ENCODE measurements around the gene AATK. TPM values are rescaled to one million over a fixed set of nuclear protein-coding genes. Genes with fewer than 3 reads are reported as not detected.

The AATK gene
- total RNA-seq, 2 donors from 2014 or later: 3.3 to 4.6 TPM

DNA sequence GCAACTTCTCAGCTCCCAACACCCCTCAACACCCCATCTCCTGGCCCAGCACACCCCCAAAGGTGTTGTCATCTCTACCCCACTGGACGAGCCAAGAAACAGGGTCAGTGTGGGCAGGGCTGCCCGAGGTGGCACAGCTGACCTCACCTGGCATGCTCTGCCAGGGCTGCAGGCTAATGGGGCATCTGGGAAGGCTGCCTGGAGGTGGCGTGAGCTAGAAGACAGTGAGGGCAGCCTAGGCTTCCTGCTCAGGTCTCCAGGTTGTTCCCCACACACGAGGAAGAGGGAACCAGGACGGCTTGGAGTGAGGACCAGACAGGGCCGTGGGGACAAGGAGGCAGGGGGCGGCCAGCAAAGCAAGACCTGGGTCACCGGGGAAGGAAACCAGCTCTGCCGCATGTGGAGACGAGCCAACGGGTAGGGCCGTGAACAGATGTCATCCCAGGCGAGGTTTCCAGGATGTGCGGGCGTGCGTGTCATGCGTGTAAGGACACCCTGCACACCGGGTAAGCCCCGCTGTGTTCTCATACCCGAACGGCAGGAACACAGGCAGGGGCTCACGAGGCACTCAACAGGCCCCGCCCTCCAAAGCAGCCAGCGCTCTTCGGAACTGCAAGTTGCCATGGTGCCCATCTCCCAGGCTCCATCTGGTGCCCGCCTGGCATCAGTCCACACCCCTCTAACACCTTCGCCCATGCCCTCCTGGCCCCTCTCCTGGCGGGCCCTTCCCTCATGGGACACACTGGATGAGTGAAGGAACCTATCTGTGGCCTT, 30.3 kb downstream of the AATK start:
- no peak for DNase-seq (ENCODE audit: low spot score)
- intact Hi-C loops (cut with DNase I): no loop called here

DNA sequence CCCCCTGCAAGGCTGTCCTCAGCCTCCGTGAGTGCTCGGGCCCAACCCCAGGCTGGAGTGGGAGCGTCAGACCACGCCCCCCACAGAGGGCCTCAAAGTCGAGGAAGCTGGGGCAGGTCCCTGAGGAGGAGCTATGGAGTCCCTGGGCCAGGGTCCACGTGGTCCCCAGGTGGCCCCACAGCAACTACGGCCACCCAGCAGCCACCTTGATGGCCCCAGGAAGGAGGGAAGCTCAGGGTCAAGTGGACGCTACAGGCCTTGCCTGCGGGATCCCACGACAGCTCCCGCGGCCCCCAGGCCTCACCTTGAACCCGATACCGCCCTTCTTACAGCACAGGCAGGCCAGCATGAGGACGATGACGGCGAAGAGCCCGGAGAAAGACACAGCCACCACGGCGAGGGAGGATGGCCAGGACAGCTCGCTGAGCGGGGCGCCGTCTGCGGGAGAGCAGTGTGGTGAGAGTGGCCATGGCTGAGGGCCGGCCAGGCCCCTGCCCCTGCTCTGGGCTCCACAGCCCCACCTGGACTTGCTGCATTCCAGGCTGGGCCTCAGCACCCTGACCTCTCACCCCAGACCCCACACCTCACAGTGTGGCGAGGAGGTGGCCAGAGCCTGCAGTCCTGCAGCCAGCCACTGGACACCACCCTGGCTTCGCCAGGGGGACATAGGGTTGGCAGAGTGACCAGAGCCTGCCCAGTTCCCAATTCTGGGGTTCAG, 31.8 kb downstream of the AATK start:
- no peak for DNase-seq (ENCODE audit: low spot score)
- intact Hi-C loops (cut with DNase I): no loop called here

DNA sequence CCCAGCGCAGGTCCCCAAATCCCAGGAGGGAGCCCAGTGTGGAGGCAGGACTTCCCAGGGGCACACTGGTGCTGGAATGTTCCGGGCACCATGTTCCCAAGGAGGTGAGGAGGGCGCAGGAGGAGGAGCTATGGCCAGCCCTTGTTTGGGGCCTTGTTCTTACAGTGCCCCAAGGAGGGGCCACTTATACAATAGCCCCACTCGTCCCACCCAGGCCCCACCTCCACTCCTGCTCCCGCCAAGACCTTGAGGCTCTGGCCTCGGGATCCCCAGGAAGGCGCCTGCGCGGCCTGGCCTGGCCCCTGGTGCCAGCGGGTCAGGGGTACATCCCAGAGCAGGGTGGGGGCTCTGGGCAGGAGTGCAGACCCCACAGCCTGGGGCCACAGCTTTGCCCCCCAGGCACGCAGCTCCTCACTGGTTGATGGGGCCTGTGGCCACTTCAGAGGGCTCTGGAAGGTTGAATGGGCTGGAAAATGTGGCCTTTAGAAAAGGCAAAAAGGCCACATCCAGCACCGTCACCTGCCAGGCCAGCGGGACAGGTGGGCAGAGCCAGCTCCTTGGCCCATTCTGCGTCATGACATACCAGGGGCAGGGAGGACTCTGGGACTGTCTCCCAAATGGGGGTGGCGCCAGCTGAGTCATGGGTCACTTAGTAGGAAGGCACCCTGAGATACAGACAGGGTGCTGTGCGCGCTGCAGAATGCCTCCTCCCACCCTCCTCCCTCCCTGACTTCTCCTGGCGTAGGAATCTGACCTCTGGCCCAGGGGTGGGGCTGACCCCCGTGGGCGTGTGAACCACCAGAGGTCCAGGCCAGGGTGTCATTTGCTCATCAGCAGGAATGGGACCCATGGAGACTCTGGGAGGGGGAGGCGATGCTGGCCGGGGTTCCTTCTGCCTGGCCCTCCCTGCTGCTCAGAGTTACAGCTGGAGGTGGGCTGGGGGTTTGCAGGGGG, 33.0 kb downstream of the AATK start:
- intact Hi-C loops (cut with DNase I): no loop called here
- no peak for DNase-seq (ENCODE audit: low spot score)

DNA sequence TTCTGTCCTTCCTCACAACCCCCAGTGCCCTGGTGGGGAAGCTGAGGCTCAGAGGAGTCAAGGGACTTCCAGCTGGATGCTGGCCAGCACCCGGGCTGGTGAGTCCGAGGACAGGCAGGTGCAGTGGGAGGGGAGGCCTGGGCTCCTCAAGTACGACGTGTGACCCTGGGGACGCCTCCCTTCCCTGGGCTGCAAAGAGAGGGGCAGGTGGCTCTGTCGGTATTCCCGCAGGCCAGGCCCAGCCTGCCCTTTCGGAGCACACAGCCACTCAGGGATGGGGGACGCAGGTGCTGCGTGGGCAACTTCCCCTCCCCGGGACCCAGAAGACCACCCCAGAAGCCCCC, 33.9 kb downstream of the AATK start:
- DNase-seq (ENCODE audit: low spot score): no peak
- intact Hi-C loops (cut with DNase I): no loop called here

DNA sequence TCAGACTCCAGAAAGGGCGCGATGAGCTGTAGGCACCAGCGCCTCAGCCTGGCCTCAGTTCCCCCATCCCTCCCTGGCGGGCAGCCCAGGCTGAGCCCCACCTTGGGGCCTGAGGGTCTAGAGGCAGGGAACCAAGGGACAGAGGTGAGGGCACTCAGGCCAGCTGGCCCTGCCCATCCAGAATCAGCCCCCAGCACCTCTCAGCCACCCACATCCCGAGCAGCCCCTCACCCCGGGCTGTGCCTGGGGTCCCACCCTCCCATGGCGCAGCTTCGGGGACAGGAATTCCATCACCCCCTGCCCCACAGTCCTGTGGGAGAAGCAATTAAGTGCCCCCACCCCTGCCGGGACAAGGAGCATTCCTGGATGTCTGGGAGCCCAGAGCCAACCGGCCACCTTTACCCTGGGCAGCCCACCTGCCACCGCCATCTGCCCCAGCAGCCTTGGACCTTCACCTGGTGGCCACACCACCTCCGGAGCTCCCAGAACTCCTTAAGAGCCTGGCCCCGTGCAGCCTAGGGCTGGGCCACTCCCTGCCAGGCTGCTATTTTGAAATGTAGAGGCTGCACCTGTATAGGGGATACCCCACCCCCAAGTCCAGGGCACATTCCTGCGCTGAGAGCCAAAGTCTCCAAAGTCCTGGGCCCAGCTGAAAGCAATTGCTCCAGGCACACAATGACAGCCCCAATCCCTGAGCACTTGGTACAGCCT, 34.4 kb downstream of the AATK start:
- no peak for DNase-seq (ENCODE audit: low spot score)
- intact Hi-C loops (cut with DNase I): no loop called here

DNA sequence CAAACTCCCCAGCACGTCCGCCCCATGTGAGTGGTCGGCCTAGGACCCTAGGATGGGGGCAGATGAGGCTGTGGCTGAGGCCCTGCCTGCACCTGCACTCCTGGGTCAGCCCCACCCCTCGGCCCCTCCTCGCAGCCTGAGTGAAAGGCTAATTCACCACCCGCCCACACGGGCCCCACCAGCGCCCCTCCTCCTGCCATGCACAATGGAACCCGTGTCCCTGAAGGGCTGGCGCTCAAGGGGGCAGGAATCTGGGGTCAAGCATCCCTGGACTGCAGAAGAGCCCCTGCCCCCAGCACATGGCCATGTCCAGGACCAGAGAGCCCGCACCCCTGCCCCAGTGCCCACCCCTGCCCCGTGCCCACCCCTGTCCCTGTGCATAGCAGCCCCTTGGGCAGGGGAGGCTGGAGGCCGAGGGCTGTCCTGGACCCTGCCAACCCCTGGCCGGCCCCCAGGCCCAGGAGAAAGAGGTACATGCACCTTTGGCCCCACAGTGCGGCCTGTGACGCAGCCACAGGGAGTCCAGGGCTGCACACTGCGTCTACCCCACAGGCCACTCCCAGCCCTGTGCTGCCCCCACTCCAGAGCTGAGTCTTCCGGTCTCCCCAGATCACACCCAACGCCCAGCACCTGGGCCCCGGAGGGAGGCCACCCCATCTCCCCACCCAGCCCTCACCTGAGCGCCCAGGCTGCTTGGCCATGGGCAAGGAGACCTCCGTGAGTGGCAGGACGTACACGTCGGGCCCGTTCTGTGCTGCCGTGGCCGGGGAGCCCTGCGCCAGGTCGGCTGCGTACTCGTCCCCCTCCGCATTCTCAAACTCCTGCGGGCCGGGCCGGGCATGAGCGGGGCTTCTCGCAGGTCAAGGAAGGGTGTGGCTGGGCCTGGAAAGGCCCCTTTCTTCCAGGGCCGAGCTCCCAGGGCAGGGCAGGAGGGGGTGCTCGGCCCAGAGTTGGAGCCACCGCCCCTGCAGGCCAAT, 35.3 kb downstream of the AATK start:
- intact Hi-C loops (cut with DNase I): no loop called here
- no peak for DNase-seq (ENCODE audit: low spot score)

DNA sequence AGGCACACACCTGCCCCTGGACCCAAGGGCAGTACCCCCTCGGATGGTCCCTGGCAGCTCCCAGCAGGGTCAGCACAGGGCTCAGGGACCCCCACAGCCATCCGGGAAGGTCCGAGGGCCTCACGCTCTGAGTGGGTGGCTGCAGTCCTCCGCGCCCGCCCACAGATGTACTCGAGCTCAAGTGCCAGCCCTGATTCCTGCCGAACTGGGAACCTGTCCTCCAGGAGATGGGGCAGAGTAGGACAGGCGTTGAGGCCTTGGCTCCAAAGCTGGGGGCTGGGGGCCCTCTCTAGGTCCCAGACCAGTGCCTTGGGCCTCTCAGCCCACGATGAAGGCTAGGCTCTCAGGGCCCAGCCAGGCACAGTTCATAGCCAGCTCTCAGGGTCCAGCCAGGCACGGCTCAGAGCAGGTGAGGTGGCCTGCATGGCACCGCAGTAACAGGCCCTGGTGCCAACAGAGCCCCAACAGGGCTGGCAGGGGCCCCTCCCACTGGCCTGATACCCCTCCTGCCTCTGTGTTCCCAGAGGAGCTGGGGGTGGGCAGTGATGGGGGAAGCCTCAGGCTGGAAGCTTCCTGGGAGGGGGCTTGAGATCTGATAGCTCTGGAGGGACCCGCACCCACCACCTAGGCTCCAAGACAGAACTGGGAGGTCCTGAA, 36.2 kb downstream of the AATK start:
- no peak for DNase-seq (ENCODE audit: low spot score)
- intact Hi-C loops (cut with DNase I): no loop called here

DNA sequence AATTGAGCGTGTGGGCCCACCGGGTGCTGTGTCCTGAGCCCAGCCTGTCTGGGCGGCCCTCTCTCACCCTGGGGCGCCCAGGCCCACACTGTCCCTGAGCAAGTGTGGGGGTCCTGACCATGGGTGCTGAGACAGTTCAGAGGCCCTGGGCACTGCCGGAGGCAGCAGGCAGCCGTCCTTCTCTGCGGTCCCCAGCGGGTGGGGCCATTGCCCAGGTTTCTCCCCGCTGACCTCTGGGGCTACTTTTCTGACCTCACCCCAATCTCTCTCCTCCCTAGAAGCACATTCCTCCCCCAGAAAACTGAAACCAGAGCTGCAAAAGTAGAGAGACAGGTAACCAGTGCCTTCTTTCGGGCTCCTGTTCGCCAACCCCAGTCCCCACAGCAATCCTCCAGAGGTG, 36.7 kb downstream of the AATK start:
- no peak for DNase-seq (ENCODE audit: low spot score)
- intact Hi-C loops (cut with DNase I): no loop called here

DNA sequence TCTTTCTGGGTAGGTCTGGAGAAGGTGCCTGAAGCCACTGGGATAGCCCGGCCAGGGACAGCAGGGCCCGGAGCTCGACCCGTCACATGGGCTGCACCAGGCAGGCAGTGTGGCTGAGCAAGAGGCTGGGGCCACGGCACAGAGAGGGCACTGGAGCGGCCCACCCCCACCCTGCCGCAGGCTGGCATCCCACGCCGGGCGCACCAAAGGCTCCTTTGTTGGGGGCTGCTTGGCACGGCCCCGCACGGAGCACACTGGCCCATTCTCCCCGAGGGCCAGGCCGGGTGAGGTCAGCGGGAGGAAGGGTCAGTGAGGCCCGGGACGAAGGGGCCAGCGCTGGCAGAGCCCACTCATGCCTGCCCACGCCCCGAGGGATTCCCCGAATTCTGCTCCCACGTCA, 37.2 kb downstream of the AATK start:
- no peak for DNase-seq (ENCODE audit: low spot score)
- intact Hi-C loops (cut with DNase I): no loop called here

DNA sequence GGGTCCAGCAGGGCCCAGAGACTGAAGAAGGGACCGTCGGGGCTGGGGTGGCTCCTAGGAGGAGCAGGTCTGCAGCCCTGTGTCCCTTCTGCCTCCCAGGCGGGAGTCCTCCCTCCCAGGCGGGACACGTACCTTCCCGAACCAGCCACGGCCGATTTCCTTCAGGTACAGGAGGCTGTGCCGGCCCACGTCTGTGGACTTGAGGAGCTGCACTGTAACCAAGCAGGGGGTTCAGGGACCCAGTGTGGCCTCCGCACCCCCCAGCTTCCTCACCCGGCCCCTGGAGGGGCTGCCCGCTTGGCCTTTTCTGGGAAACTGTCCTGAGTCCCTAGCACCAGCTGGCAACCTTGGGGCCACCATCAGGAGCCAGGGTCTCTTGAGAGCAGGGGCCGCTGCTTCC, 37.7 kb downstream of the AATK start:
- no peak for DNase-seq (ENCODE audit: low spot score)
- intact Hi-C loops (cut with DNase I): no loop called here

DNA sequence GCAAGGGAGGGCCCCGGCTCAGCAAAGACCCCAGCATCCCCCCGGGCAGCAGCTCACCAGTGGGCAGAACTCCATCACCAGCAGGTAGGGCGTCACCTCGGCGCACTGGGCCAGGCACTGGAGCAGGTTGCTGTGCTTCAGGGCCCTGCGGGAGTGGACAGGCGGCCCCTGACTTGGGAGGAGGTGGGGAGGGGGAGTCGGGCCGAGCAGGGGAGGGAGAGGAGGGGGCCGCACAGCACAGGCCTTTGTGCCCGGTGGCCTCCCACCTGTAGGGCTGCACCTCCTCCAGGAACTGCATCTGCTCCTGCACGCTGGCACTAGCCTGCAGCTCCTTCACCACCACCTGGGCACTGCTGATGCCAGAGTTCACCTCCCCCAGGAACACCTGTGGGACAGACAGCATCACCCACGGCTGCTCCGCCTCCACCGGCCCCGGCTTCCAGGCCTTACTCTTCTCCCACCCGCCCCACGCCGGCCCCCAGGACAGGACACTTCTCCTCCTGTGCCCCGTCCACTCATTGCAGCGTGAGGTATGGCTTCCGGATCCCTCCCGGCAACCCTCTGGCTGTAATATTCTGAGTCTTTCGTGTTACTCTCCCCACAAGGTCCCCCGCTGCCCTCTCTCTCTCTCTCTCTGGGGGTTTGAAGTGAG, 38.4 kb downstream of the AATK start:
- no peak for DNase-seq (ENCODE audit: low spot score)
- intact Hi-C loops (cut with DNase I): no loop called here

DNA sequence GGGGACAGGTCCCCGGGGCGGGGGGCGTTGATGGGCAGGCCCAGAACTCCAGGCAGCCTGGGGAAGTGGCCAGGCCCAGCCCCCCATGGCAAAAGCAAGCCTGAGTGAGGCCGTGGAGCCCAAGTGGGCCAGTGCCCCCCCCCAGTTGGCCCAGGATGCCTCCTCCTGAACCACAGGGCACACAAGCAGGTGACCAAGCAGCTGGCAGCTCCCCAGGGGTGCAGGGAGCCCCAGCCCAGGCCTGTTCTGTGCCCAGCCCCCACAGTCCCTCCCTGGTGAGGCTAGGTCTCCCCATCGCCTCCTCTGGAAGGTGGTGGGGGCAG, 38.9 kb downstream of the AATK start:
- intact Hi-C loops (cut with DNase I): no loop called here
- no peak for DNase-seq (ENCODE audit: low spot score)

DNA sequence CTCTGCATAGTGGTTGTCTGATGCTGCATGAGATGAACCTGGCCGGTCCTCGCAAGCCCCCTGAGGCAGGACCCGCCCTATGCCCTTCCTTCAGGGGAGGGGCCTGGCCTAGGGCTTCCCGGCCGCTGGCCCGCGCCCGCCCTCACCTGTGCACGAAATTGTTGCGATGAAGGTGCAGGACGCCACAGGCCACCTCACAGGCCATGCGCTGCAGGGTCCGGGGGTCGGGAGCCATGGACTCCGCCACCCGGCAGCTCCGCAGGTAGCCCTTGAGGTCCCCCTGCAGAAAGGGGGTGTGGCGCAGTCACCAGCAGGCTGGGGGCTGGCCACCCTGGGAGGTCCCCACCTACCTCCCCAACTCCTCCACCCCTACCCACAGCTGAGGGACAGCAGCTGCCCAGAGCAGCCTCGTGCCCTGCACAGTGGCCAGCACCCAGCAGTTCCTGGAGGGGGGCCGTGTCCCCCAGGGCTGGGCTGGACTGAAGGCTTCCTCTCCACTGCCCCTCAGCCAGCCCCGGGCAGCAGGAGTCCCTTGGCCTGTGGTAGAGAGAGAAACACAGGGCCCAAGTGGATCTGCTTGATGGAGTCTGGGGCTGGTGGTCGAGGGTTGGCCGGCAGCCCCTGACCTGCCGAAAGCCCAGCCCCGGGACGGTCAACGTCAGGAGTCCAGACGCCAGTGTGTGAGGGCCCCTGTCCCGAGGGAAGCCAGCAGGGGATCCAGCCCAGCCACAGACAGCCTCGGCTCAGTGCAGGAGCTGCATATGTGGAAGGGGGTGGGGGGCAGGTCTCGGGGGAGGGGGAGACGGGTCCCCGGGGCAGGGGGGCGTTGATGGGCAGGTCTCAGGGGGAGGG, 39.5 kb downstream of the AATK start:
- intact Hi-C loops (cut with DNase I): no loop called here

DNA sequence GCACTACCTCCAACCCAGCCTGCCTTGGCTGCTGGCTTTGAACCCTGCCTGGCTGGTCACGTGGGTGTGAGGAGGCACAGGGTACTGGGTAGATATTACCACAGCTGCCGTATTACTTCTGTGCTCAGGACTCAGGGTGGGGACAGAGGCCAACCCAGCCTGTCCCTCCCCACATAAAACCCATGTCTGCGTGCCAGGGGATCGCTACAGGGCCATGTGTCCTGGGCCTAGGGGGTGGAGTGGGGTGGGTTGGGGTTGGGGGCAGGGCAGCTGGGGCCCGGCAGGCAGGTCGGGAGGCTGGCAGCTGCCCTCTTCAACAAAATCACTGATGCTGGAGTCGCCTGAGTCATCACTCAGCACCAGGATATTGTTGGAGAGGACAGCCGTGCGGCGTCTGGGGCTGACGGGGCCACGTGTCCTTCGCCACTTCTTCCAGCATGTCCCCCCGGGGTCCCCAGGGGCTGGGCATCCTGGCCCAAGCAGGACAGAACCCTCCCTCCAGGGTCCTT, 40.4 kb downstream of the AATK start:
- intact Hi-C loops (cut with DNase I): no loop called here

More for the DNA sequence above, 39.5 kb downstream of the AATK start:
- DNase-seq (ENCODE audit: low spot score): no peak

DNA sequence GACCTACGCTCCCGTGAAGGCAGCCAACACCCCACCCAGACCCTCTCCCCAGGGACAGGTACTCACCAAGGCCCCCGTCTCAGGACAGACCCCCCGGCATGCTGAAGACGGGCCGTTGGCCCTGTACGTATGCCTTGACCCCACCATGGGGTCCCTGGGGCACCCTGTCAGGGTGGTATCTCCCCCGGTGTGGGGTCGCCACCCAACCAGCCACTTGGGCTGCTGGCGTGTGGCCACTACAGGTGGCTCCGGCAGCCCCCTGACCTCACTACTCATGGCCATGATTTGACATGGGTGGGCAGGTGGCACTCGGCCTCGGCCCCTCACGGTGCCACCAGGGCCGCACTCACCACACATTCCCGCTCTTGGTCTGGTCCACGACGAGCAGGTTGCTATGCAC, 41.6 kb downstream of the AATK start:
- intact Hi-C loops (cut with DNase I): no loop called here
- no peak for DNase-seq (ENCODE audit: low spot score)

More for the DNA sequence above, 40.4 kb downstream of the AATK start:
- no peak for DNase-seq (ENCODE audit: low spot score)

Data from posterior vena cava (tissue), 2 donors.